LNCaP clone FGC (cell line): ENCODE measurements around the gene ADGRG6.

Experiments
- DNase-seq: peaks from one replicate; pipeline ENCODE4 v3.0.0-alpha.2; 2011; ENCODE audit warnings: low read depth
- H3K4me3 ChIP-seq: 2 replicates; pipeline ENCODE4 v1.5.1; 2011; ENCODE audit warnings: mild to moderate bottlenecking, low read depth, low read length, control low read depth
- CTCF ChIP-seq: IDR thresholded peaks from 2 replicates; pipeline ENCODE4 v1.5.1; 2012; ENCODE audit warnings: mild to moderate bottlenecking; ENCODE audit not compliant: control insufficient read depth, insufficient read depth; ENCODE audit errors: extremely low read depth

Gene ADGRG6

GRCh38 chr6:142325111-142325510 is 23.3 kb downstream of the ADGRG6 start:
- DNase-seq = no peak
- TF ChIP-seq CTCF = no peak
- H3K4me3 ChIP-seq = no peak overlapping the region

- no peak for TF ChIP-seq CTCF
- no peak overlapping the region for H3K4me3 ChIP-seq
Observed at GRCh38 chr6:142326540-142326939, 24.7 kb downstream of the ADGRG6 start.

GRCh38 chr6:142328070-142328469 is 26.3 kb downstream of the ADGRG6 start:
- TF ChIP-seq CTCF = no peak
- no peak overlapping the region for H3K4me3 ChIP-seq
- DNase-seq = no peak

More at GRCh38 chr6:142326540-142326939, 24.7 kb downstream of the ADGRG6 start:
- no peak for DNase-seq

- H3K4me3 ChIP-seq = no peak overlapping the region
- no peak for TF ChIP-seq CTCF
- DNase-seq = no peak
Observed at GRCh38 chr6:142329486-142330113, 27.8 kb downstream of the ADGRG6 start.

- no peak for TF ChIP-seq CTCF
- no peak overlapping the region for H3K4me3 ChIP-seq
- DNase-seq = no peak
Observed at GRCh38 chr6:142331075-142331551, 29.3 kb downstream of the ADGRG6 start.

- TF ChIP-seq CTCF = no peak
- H3K4me3 ChIP-seq = no peak overlapping the region
- no peak for DNase-seq
Observed at GRCh38 chr6:142331601-142332000, 29.8 kb downstream of the ADGRG6 start.
